ENCODE results near the gene TAF11L8.
"Not testable (repeated sequence)": the region's sequence is repeated elsewhere in the genome, so short reads cannot be mapped to it uniquely, and the experiment has no call there.

The TAF11L8 gene

DNA sequence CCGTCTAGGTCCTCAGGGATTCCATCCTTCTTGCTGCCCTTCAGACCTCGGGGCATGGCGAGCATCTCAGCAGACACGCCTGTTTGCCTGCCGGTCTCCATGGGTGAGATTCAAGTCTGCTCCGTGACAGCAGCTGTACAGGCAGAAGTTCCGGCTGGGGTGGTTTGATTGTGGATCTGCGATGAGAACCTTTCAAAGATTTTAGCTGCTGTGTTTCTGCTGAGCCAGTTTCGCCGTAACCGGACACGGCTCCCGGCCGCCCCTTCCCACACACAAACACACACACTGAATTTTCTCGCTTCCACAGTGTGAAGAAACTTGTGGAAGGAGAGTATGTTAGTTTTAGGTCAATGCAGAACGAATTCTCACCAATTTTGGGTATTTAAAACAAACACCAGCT lies at the start of gene TAF11L8:
Gene TAF11L8, minus strand, starts transcription at position 101 of the 400 bp plus-strand sequence.
- DNase-seq (ENCODE audit: low spot score), result not testable (repeated sequence)

DNA sequence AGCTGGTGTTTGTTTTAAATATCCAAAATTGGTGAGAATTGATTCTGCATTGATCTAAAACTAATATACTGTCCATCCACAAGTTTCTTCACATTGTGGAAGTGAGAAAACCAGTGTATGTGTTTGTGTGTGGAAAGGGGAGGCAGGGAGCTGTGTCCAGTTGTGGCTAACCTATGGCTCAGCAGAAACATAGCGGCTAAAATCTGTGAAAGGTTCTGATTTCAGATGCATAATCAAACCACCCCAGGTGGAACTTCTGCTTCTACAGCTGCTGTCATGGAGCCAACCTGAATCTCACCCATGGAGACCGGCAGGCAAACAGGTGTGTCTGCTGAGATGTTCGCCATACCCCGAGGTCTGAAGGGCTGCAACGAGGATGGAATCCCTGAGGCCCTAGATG lies 43.4 kb upstream of the TAF11L8 start, which contains the start of gene TAF11L14:
Gene TAF11L14, plus strand, starts transcription at position 301 of the 400 bp plus-strand sequence.
- no peak for DNase-seq (ENCODE audit: low spot score)

DNA sequence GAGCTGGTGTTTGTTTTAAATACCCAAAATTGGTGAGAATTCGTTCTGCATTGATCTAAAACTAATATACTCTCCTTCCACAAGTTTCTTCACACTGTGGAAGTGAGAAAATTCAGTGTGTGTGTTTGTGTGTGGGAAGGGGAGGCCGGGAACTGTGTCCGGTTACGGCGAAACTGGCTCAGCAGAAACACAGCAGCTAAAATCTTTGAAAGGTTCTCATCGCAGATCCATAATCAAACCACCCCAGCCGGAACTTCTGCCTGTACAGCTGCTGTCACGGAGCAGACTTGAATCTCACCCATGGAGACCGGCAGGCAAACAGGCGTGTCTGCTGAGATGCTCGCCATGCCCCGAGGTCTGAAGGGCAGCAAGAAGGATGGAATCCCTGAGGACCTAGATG lies 41.0 kb upstream of the TAF11L8 start, which contains the start of gene TAF11L13:
Gene TAF11L13, plus strand, starts transcription at position 301 of the 400 bp plus-strand sequence.
- not testable (repeated sequence) for DNase-seq (ENCODE audit: low spot score)

DNA sequence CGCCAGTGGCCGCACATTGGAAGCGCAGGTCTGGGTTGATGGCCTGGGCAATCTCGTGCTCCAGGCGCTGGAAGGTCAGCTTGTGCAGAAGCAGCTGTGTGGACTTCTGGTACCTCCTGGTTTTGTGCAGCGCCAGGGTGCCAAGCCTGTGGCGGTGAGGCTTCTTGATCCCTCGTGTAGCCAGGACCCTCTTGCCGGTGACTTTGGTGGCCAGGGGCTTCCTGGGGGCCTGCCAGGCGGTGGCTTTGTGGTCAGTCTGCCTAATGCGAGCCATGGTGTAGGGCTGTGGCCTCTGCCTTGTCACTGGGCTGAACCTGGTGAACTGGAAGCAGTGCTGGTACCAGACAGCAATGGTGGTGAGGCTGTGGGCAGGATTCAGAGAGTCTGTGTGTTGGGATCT lies 34.9 kb upstream of the TAF11L8 start:
- no peak for DNase-seq (ENCODE audit: low spot score)

DNA sequence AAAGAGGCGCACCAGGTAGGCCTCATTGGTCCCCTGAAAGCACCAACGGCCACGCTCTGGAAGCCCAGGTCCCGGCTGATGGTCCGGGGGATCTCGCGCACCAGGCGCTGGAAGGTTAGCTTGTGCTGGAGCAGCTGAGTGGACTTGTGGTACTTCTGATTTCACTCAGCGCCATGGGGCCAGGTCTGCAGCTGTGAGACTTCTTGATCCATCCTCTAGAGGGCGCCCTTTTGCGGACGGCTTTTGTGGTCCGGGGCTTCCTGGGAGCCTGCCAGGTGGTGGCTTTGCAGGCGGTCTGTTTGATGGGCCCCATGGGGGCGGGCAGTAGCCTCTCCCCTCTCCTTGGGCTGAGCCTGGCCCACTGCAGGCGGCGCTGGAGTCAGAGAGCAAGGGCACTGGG lies 29.9 kb upstream of the TAF11L8 start:
- DNase-seq (ENCODE audit: low spot score), result peak; percentile 2

DNA sequence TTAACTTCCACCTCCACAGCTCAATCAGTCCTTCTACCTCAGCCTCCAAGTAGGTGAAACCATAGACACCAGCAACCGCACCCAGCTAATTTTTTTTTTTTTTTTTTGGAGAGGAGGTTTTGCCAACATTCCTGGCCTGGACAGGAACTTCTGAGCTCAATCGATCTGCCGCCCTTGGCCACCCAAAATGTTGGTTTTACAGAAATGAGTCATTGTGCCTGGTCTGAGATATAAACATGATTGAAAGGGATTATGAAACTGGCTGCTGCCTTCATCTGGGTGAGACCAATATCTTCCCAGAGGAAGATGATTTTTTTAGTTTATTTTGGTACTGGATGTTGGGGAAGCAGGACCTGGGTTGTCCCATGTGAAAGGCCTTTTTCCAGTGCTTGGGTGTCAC lies 28.6 kb upstream of the TAF11L8 start:
- no peak for DNase-seq (ENCODE audit: low spot score)

DNA sequence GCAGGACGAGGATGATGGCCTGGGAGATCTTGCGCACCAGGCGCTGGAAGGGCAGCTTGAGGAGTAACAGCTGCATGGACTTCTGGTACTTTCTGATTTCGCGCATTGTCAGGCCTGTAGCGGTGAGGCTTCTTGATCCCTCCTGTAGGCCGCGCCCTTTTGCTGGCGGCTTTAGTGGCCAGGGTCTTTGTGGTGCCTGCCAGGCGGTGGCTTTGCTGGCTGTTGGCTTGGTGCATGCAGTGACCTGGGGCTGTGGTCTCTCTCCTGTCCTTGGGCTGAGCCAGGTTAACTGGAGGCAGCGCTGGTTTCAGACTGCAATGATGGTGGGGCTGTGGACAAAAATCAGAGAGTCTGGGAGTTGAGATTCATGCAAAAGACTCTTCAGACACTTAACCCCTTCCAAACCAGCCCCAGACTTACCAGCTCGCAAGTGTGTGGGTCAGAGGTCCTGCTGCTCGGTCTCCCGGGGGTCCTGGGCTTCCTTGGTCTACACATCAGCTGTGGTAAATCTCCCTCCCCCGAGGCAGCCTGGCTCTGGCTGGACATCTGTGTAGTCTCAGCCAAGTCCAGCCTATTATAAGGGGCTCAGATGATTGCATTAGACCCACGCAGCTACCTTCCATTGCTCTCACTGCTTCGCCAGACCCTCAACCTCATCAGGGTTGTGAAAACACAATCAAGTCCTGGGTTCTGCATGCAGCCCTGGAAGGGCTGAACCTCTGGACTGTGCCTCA lies 24.3 kb upstream of the TAF11L8 start:
- no peak for DNase-seq (ENCODE audit: low spot score)

DNA sequence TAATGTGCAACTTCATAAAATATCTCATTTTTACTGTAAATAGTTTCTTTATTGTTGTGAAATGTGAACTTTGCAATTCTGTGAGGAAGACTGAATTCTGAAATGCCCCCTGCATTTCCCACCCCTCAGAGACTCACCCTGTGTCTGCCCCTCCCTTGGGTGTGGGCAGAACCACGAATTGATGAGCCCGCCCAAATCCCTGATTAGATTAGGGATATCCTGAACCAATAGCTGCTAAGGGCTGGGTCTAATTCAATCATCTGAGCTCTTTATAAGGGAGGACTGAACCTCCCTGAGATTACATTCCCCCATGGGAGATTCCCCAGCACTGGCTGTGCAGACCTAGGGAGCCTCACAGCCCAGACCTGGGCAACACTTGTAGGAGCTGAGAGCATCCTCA lies 19.3 kb upstream of the TAF11L8 start, which contains the start of gene TAF11L12:
Gene TAF11L12, plus strand, starts transcription at position 301 of the 400 bp plus-strand sequence.
- not testable (repeated sequence) for DNase-seq (ENCODE audit: low spot score)

DNA sequence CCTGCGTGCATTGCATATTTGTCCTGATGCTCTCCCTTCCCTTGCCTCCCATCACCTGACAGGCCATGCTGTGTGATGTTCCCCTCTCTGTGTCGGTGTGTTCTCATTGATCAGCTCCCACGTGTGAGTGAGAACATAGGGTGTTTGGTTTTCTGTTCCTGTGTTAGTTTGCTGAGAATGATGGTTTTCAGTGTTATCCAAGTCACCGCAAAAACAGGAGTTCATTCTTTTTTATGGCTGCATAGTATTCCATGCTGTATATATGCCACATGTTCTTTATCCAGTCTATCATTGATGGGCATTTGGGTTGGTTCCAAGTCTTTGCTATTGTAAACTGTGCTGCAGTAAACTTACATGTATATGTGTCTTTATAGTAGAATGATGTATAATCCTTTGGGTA lies 16.7 kb upstream of the TAF11L8 start:
- not testable (repeated sequence) for DNase-seq (ENCODE audit: low spot score)

DNA sequence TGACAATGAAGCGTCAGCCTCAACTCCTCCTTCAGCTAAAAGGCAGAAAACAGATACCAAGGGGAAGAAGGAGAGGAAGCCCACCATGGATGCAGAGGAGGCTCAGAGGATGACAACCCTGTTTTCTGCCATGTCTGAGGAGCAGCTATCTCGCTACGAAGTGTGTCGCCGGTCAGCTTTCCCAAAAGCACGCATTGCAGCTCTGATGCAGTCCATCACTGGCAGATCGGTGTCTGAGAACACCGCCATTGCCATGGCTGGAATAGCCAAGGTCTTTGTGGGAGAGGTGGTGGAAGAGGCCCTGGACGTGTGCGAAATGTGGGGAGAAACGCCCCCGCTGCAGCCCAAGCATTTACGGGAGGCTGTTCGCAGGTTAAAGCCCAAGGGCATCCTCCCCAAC lies 14.2 kb upstream of the TAF11L8 start:
- DNase-seq (ENCODE audit: low spot score), result no peak

DNA sequence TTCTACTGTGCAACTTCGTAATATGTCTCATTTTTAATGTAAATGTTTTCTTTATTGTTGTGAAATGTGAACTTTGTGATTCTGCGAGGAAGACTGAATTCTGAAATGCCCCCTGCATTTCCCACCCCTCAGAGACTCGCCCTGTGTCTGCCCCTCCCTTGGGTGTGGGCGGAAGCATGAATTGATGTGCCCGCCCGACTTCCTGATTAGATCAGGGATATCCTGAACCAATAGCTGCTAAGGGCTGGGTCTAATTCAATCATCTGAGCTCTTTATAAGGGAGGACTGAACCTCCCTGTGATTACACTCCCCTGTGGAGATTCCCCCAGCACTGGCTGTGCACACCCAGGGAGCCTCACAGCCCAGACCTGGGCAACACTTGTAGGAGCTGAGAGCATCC lies 13.1 kb upstream of the TAF11L8 start, which contains the start of gene TAF11L11:
Gene TAF11L11, plus strand, starts transcription at position 304 of the 400 bp plus-strand sequence.
- not testable (repeated sequence) for DNase-seq (ENCODE audit: low spot score)

DNA sequence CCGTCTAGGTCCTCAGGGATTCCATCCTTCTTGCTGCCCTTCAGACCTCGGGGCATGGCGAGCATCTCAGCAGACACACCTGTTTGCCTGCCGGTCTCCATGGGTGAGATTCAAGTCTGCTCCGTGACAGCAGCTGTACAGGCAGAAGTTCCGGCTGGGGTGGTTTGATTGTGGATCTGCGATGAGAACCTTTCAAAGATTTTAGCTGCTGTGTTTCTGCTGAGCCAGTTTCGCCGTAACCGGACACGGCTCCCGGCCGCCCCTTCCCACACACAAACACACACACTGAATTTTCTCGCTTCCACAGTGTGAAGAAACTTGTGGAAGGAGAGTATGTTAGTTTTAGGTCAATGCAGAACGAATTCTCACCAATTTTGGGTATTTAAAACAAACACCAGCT lies 7.0 kb upstream of the TAF11L8 start, which contains the start of gene TAF11L10:
Gene TAF11L10, minus strand, starts transcription at position 101 of the 400 bp plus-strand sequence.
- not testable (repeated sequence) for DNase-seq (ENCODE audit: low spot score)

DNA sequence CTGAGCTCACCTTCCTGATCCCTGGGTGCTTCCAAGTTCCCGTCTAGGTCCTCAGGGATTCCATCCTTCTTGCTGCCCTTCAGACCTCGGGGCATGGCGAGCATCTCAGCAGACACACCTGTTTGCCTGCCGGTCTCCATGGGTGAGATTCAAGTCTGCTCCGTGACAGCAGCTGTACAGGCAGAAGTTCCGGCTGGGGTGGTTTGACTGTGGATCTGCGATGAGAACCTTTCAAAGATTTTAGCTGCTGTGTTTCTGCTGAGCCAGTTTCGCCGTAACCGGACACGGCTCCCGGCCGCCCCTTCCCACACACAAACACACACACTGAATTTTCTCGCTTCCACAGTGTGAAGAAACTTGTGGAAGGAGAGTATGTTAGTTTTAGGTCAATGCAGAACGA lies 3.5 kb upstream of the TAF11L8 start, which contains the start of gene TAF11L9:
Gene TAF11L9, minus strand, starts transcription at position 140 of the 400 bp plus-strand sequence.
- DNase-seq (ENCODE audit: low spot score), result not testable (repeated sequence)

DNA sequence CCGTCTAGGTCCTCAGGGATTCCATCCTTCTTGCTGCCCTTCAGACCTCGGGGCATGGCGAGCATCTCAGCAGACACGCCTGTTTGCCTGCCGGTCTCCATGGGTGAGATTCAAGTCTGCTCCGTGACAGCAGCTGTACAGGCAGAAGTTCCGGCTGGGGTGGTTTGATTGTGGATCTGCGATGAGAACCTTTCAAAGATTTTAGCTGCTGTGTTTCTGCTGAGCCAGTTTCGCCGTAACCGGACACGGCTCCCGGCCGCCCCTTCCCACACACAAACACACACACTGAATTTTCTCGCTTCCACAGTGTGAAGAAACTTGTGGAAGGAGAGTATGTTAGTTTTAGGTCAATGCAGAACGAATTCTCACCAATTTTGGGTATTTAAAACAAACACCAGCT lies 5.1 kb downstream of the TAF11L8 start, which contains the start of gene TAF11L7:
Gene TAF11L7, minus strand, starts transcription at position 101 of the 400 bp plus-strand sequence.
- DNase-seq (ENCODE audit: low spot score), result not testable (repeated sequence)
